ENCODE measurements around the gene SNORC. TPM values are rescaled to one million over a fixed set of nuclear protein-coding genes. Genes with fewer than 3 reads are reported as not detected.

Gene SNORC
- total RNA-seq, 120 experiments from 2014 or later, result 9.4 to 82.0 (median 34.1) TPM

Other genes starting within 250 kb of the SNORC start
- gene EFHD1, start 236.7 kb upstream of the SNORC start, total RNA-seq, result 100 to 1,000 TPM in 103 of 120 experiments, 10 to 100 TPM in 17; 50.7 to 624 (median 173) TPM
- 100 to 1,000 TPM in 75 of 120 experiments, 10 to 100 TPM in 45; 78.1 to 153 (median 103) TPM for gene GIGYF2, start 172.9 kb upstream of the SNORC start, total RNA-seq
- 1 to 10 TPM in 21 of 120 experiments, under 1 TPM in 48, not detected in 51; 0.14 to 3.8 (median 0.72) TPM for gene KCNJ13, start 93.7 kb upstream of the SNORC start, total RNA-seq
- gene NGEF, start 143.0 kb downstream of the SNORC start, total RNA-seq, result 100 to 1,000 TPM in 119 of 120 experiments, 10 to 100 TPM in 1; 68.9 to 303 (median 203) TPM
- gene NEU2, start 162.4 kb downstream of the SNORC start, total RNA-seq, result not detected
- 10 to 100 TPM in 117 of 120 experiments, 1 to 10 TPM in 3; 5.0 to 38.5 (median 18.8) TPM for gene INPP5D, start 190.1 kb downstream of the SNORC start, total RNA-seq

Data from dorsolateral prefrontal cortex (tissue), 118 donors.